ENCODE measurements around the gene CDC42BPG. TPM values are rescaled to one million over a fixed set of nuclear protein-coding genes. Genes with fewer than 3 reads are reported as not detected.

The CDC42BPG gene
- total and polyA plus RNA-seq, 9 of the 15 experiments (the other 6 are each of a cell fraction or from before 2014, with no cell fraction given), result 0.04 to 8.8 (median 2.1) TPM

GRCh38 chr11:64887757-64888405, 43.4 kb upstream of the CDC42BPG start (continued):
- no peak for TF ChIP-seq NR0B1 (IDR thresholded peaks at IDR 0.05; ENCODE audit: partially characterized antibody)
- peak; percentile 52 for TF ChIP-seq RBBP5 (IDR thresholded peaks at IDR 0.05; ENCODE audit: borderline replicate concordance, insufficient read depth, low read length, poor library complexity, severe bottlenecking)
- no peak for TF ChIP-seq STAT5A (IDR thresholded peaks at IDR 0.05; ENCODE audit: borderline replicate concordance, low read length)
- TF ChIP-seq FOXP1 (CRISPR knock-in tag; IDR thresholded peaks at IDR 0.05), result no peak
- TF ChIP-seq DIDO1 (tag; IDR thresholded peaks at IDR 0.05; ENCODE audit: low read depth), result no peak
- 0 out of 2 replicates have a peak, but pooled peaks have one; percentile 12 for TF ChIP-seq ZNF511 (CRISPR knock-in tag; IDR thresholded peaks at IDR 0.05)
- TF ChIP-seq ZNF75A (CRISPR knock-in tag; IDR thresholded peaks at IDR 0.05), result no peak
- TF ChIP-seq GABPB1 (CRISPR knock-in tag; IDR thresholded peaks at IDR 0.05), result peak; percentile 80
- TF ChIP-seq TEAD4 (IDR thresholded peaks at IDR 0.05; ENCODE audit: low read length), result no peak
- TF ChIP-seq TEAD4 (CRISPR knock-in tag; IDR thresholded peaks at IDR 0.05; ENCODE audit: borderline replicate concordance), result no peak
- no peak for TF ChIP-seq ZNF699 (CRISPR knock-in tag; IDR thresholded peaks at IDR 0.05; ENCODE audit: insufficient replicate concordance)
- TF ChIP-seq TCF7 (IDR thresholded peaks at IDR 0.05; ENCODE audit: borderline replicate concordance), result 0 out of 2 replicates have a peak, but pooled peaks have one; percentile 21
- TF ChIP-seq SP2 (IDR thresholded peaks at IDR 0.05; ENCODE audit: extremely low read depth, low read depth, low read length, poor library complexity, severe bottlenecking), result no peak
- no peak for TF ChIP-seq POLR2H (tag; IDR thresholded peaks at IDR 0.05; ENCODE audit: low read depth)
- 0 out of 2 replicates have a peak, but pooled peaks have one; percentile 8 for TF ChIP-seq MXI1 (IDR thresholded peaks at IDR 0.05; ENCODE audit: low read depth, low read length)
- TF ChIP-seq NUFIP1 (IDR thresholded peaks at IDR 0.05; ENCODE audit: partially characterized antibody), result no peak
- peak; percentile 62 for TF ChIP-seq EP400 (IDR thresholded peaks at IDR 0.05)
- peak; percentile 51; the same call in 1 of the 2 replicates for TF ChIP-seq ATF4 (CRISPR knock-in tag; IDR thresholded peaks at IDR 0.05)
- TF ChIP-seq RFX1 (IDR thresholded peaks at IDR 0.05), result no peak
- no peak for TF ChIP-seq HINFP (tag; conservative IDR thresholded peaks at IDR 0.05; ENCODE audit: low read depth)
- no peak for TF ChIP-seq FOXA3 (CRISPR knock-in tag; conservative IDR thresholded peaks at IDR 0.05 in 1 of 2, IDR thresholded peaks at IDR 0.05 in 1 of 2)

Data from K562 (cell line).